HCT116 (cell line): ENCODE data around the gene CYB561A3. TPM values are rescaled to one million over a fixed set of nuclear protein-coding genes. Genes with fewer than 3 reads are reported as not detected.

Source experiments
- ATAC-seq: fragments of 200-7000 bp; cut with Tn5 transposase; 2 replicates; pipeline ENCODE4 v1.9.1; 2020; ENCODE audit warnings: mild to moderate bottlenecking, moderate library complexity
- BruUV-seq: library from RNA; stranded (reverse); fragments of 400-500 nt; replicated peaks from 2 replicates; lab custom pipeline; 2021; lab: Mats Ljungman, UMichigan
- CTCF ChIA-PET: fragments of 300-600 bp; sonication (Branson Sonifier 250); formaldehyde crosslinking; loops from one replicate; lab custom pipeline; 2021; ENCODE audit warnings: antibody characterized with exemption; lab: Charles Lee
- POLR2A ChIA-PET: fragments of 300-600, 350-600 bp; sonication (Branson Sonifier 250); formaldehyde crosslinking; loops from one replicate; lab custom pipeline; 2021; ENCODE audit warnings: antibody characterized with exemption; lab: Charles Lee
- RAD21 ChIA-PET, 2 experiments: fragments of 300-600 bp; sonication (Branson Sonifier 250); formaldehyde crosslinking; loops; one replicate each; lab custom pipeline; 2023; ENCODE audit warnings: low total read pairs in 2 of 2; ENCODE audit not compliant: uncharacterized antibody in 2 of 2, unreplicated experiment in 2 of 2, low non-redundant PET in 1 of 2; lab: Charles Lee
- DNase-seq: peaks from one replicate; pipeline ENCODE4 v3.0.0-alpha.2; 2010; ENCODE audit warnings: low read depth, low spot score
- H2AFZ ChIP-seq: fragments of 200-600 bp; shearing (Covaris generic), sonication (generic); 2 replicates; pipeline ENCODE4 v1.6.1; 2017; ENCODE audit warnings: low read depth, mixed run types, mixed read lengths, antibody characterized with exemption, low read length; ENCODE audit not compliant: poor library complexity, severe bottlenecking
- H3K27ac ChIP-seq: 2 replicates; pipeline ENCODE4 v1.5.1; 2012; ENCODE audit warnings: low read depth, low read length
- H3K27me3 ChIP-seq: fragments of 200-600 bp; sonication (generic); 2 replicates; pipeline ENCODE4 v1.6.1; 2016; ENCODE audit warnings: mixed run types, low read length, mixed read lengths; ENCODE audit not compliant: insufficient read depth
- H3K36me3 ChIP-seq, 2 experiments: fragments of 200-500 bp in 1 of 2; fragments of 200-600 bp in 1 of 2; sonication (Bioruptor generic) in 1 of 2; sonication (generic) in 1 of 2; 2 replicates each; pipeline versions ENCODE4 v1.5.1 to v1.6.1; 2014 to 2016; ENCODE audit warnings: low read length in 2 of 2, inconsistent platforms in 1 of 2, mixed read lengths in 1 of 2, mixed run types in 1 of 2; ENCODE audit not compliant: insufficient read depth in 2 of 2, control insufficient read depth in 1 of 2
- H3K4me1 ChIP-seq, 2 experiments: fragments of 200-600 bp in 1 of 2; sonication (generic) in 1 of 2; 2 replicates each; pipeline versions ENCODE4 v1.5.1 to v1.6.1; 2012 to 2017; ENCODE audit warnings: low read length in 2 of 2, inconsistent platforms in 1 of 2, mild to moderate bottlenecking in 1 of 2, mixed read lengths in 1 of 2, mixed run types in 1 of 2, moderate library complexity in 1 of 2; ENCODE audit not compliant: insufficient read depth in 2 of 2, control insufficient read depth in 1 of 2
- H3K4me2 ChIP-seq: fragments of 200-600 bp; sonication (generic); 2 replicates; pipeline ENCODE4 v1.6.1; 2017; ENCODE audit warnings: mixed run types, low read length, mixed read lengths
- H3K4me3 ChIP-seq, 2 experiments: fragments of 200-600 bp in 1 of 2; sonication (generic) in 1 of 2; replicated peaks in 1 of 2; 2 replicates each; pipeline ENCODE4 v1.5.1; 2011 to 2016; ENCODE audit warnings: low read length in 2 of 2, control low read depth in 1 of 2, low read depth in 1 of 2, mild to moderate bottlenecking in 1 of 2, mixed read lengths in 1 of 2, mixed run types in 1 of 2
- H3K79me2 ChIP-seq: fragments of 200-600 bp; sonication (generic); 2 replicates; pipeline ENCODE4 v1.6.1; 2017; ENCODE audit warnings: mild to moderate bottlenecking, mixed run types, low read length, moderate library complexity, mixed read lengths; ENCODE audit not compliant: insufficient read depth
- H3K9ac ChIP-seq: fragments of 200-600 bp; sonication (generic); 2 replicates; pipeline ENCODE4 v1.6.1; 2016; ENCODE audit warnings: low read length, mixed read lengths
- H3K9me2 ChIP-seq: fragments of 200-600 bp; sonication (generic), shearing (Covaris generic); 2 replicates; pipeline ENCODE4 v1.6.1; 2017; ENCODE audit warnings: mixed run types, mild to moderate bottlenecking, moderate library complexity; ENCODE audit not compliant: insufficient read depth
- H3K9me3 ChIP-seq, 2 experiments: fragments of 200-500 bp in 1 of 2; fragments of 200-600 bp in 1 of 2; sonication (Bioruptor generic) in 1 of 2; sonication (generic) in 1 of 2; 2 replicates each; pipeline ENCODE4 v1.6.1; 2014 to 2017; ENCODE audit warnings: low read length in 2 of 2, mixed read lengths in 2 of 2, inconsistent platforms in 1 of 2, low read depth in 1 of 2, mild to moderate bottlenecking in 1 of 2, mixed run types in 1 of 2, moderate library complexity in 1 of 2; ENCODE audit not compliant: control insufficient read depth in 1 of 2, insufficient read depth in 1 of 2
- H4K20me1 ChIP-seq: fragments of 200-600 bp; sonication (generic), shearing (Covaris generic); 2 replicates; pipeline ENCODE4 v1.6.1; 2017; ENCODE audit warnings: mixed run types, mild to moderate bottlenecking, moderate library complexity; ENCODE audit not compliant: insufficient read depth
- CBX3 ChIP-seq: IDR thresholded peaks from 2 replicates; pipeline ENCODE4 v1.6.1; 2012; ENCODE audit warnings: low read depth
- ELF1 ChIP-seq: IDR thresholded peaks from 2 replicates; pipeline ENCODE4 v1.6.1; 2012; ENCODE audit warnings: low read depth, borderline replicate concordance
- FOSL1 ChIP-seq: IDR thresholded peaks from 2 replicates; pipeline ENCODE4 v1.6.1; 2012; ENCODE audit warnings: low read depth
- POLR2A ChIP-seq: IDR thresholded peaks from 2 replicates; pipeline ENCODE4 v1.7.0; 2011; ENCODE audit warnings: borderline replicate concordance; ENCODE audit not compliant: insufficient read depth, insufficient read length; ENCODE audit errors: extremely low read depth
- POLR2AphosphoS5 ChIP-seq: IDR thresholded peaks from 2 replicates; pipeline ENCODE4 v1.6.1; 2011; ENCODE audit warnings: mild to moderate bottlenecking, low read depth, low read length, moderate library complexity
- RAD21 ChIP-seq: IDR thresholded peaks from 2 replicates; pipeline ENCODE4 v1.6.1; 2012; ENCODE audit warnings: low read depth, mild to moderate bottlenecking
- SIN3A ChIP-seq: IDR thresholded peaks from 2 replicates; pipeline ENCODE4 v1.6.1; 2012; ENCODE audit warnings: low read depth
- SP1 ChIP-seq: IDR thresholded peaks from 2 replicates; pipeline ENCODE4 v1.6.1; 2012; ENCODE audit warnings: low read depth
- YY1 ChIP-seq: IDR thresholded peaks from 2 replicates; pipeline ENCODE4 v1.6.1; 2011; ENCODE audit warnings: low read length, low read depth, moderate library complexity, mild to moderate bottlenecking; ENCODE audit not compliant: insufficient replicate concordance; ENCODE audit errors: extremely low read depth
- intact Hi-C: fragments of 100-400 bp; cut with micrococcal nuclease; formaldehyde crosslinking; loops from 2 replicates; pipeline ENCODE4 v1.10.0; 2022
- total RNA-seq: library from RNA; stranded (reverse); gene quantifications from one replicate; pipeline ENCODE4 v1.2.1, GENCODE V29; 2021; ENCODE audit not compliant: unreplicated experiment
- TF ChIP-seq, protein P1 (sequence below), 3 experiments: fragments of 200-600 bp in 1 of 3; sonication (generic) in 1 of 3; IDR thresholded peaks in 2 of 3; conservative IDR thresholded peaks in 1 of 3; 2 replicates each; pipeline ENCODE4 v1.5.1; 2012 to 2017; ENCODE audit warnings: low read depth in 2 of 3, low read length in 2 of 3, antibody characterized with exemption in 1 of 3, borderline replicate concordance in 1 of 3, control low read depth in 1 of 3, mild to moderate bottlenecking in 1 of 3, mixed read lengths in 1 of 3, mixed run types in 1 of 3, moderate library complexity in 1 of 3; ENCODE audit not compliant: insufficient read depth in 1 of 3

Gene CYB561A3
- total RNA-seq, 1 experiment from 2014 or later = 34.1 TPM

DNA sequence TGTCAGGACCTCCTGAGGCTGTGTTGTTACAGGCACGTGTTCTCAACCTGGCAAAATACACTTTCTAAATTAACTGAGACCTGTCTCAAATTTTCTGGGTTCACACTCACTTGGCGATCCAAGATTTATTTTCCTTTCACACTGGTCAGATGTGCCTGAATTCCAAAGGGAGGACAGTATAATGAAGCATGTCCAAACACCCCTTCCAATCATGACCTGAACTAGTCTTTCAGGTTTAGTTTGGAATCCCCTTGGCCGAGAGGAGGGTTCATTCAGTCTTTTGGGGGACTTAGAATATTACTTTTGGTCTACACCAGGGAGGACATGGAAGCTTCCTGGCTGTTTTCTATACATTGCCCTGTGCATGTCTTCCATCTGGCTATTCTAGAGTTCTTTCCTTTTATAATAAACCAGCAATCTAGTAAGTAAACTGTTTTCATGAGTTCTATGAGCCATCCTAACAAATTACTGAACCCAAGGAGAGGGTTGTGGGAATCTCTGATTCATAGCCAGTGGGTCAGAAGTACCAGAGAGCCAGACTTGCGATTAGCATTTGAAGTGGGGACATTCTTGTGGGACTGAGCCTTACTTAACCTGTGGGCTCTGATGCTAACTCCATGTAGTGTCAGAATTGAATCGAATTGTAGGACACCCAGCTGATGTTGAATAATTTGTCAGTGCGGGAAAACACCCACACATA is 15.9 kb upstream of the CYB561A3 start:
- Histone ChIP-seq H3K27me3 (no peaks in the 10 kb centered on the region), H3K9me3 (no peaks in the 10 kb centered on the region), H3K4me1 (no peaks in the 10 kb centered on the region), H3K4me3 (no peak overlapping the region), H3K9ac (no peak overlapping the region), H3K4me2 (no peak overlapping the region), H4K20me1 (no peaks in the 10 kb centered on the region), H3K9me2 (no peaks in the 10 kb centered on the region), H3K36me3 (no peaks in the 10 kb centered on the region), H3K27ac (no peak overlapping the region), H2AFZ (no peak overlapping the region), H3K79me2 (no peaks in the 10 kb centered on the region)
- POLR2A ChIA-PET = no interaction called here
- CTCF ChIA-PET = no interaction called here
- BruUV-seq = no TSS peak
- RAD21 ChIA-PET = no interaction called here
- TF ChIP-seq, protein P1, sequence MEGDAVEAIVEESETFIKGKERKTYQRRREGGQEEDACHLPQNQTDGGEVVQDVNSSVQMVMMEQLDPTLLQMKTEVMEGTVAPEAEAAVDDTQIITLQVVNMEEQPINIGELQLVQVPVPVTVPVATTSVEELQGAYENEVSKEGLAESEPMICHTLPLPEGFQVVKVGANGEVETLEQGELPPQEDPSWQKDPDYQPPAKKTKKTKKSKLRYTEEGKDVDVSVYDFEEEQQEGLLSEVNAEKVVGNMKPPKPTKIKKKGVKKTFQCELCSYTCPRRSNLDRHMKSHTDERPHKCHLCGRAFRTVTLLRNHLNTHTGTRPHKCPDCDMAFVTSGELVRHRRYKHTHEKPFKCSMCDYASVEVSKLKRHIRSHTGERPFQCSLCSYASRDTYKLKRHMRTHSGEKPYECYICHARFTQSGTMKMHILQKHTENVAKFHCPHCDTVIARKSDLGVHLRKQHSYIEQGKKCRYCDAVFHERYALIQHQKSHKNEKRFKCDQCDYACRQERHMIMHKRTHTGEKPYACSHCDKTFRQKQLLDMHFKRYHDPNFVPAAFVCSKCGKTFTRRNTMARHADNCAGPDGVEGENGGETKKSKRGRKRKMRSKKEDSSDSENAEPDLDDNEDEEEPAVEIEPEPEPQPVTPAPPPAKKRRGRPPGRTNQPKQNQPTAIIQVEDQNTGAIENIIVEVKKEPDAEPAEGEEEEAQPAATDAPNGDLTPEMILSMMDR (IDR thresholded peaks at IDR 0.05 in 2 of 3, conservative IDR thresholded peaks at IDR 0.05 in 1 of 3; ENCODE audit: borderline replicate concordance in 1 of 3, insufficient read depth in 1 of 3, low read depth in 2 of 3, low read length in 2 of 3) = no peak
- TF ChIP-seq CBX3 = no peak
- no peak for TF ChIP-seq POLR2A
- no peak for TF ChIP-seq ELF1
- TF ChIP-seq SIN3A = no peak
- no peak for TF ChIP-seq RAD21
- no peak for TF ChIP-seq YY1
- TF ChIP-seq POLR2AphosphoS5 = no peak
- no peak for TF ChIP-seq SP1
- TF ChIP-seq FOSL1 = no peak
- intact Hi-C loops = no loop called here
- no peak for ATAC-seq
- no peak for DNase-seq
